Left ventricle myocardium inferior (tissue), 1 donor: Measurements from ENCODE around the gene BST2. TPM values are rescaled to one million over a fixed set of nuclear protein-coding genes. Genes with fewer than 3 reads are reported as not detected.

Source experiments
- DNase-seq: peaks from one replicate; pipeline ENCODE4 v3.0.0-alpha.2; 2020
- H3K27ac ChIP-seq: fragments of 200-600 bp; replicated peaks from 2 replicates; pipeline ENCODE4 v1.8.0; 2021
- H3K27me3 ChIP-seq: fragments of 200-600 bp; 2 replicates; pipeline ENCODE4 v1.8.0; 2021; ENCODE audit warnings: low read depth
- H3K36me3 ChIP-seq: fragments of 200-600 bp; 2 replicates; pipeline ENCODE4 v1.8.0; 2021
- H3K4me1 ChIP-seq: fragments of 200-600 bp; 2 replicates; pipeline ENCODE4 v1.8.0; 2021
- H3K4me3 ChIP-seq: fragments of 200-600 bp; 2 replicates; pipeline ENCODE4 v1.8.0; 2021; ENCODE audit warnings: mild to moderate bottlenecking, moderate library complexity
- H3K9me3 ChIP-seq: fragments of 200-600 bp; replicated peaks from 2 replicates; pipeline ENCODE4 v1.8.0; 2021
- intact Hi-C: fragments of 100-400 bp; cut with micrococcal nuclease; formaldehyde crosslinking; loops from one replicate; pipeline ENCODE4 v1.11.0; 2022
- total RNA-seq: library from RNA; stranded (reverse); fragmentation: NEBNext Ultra II Directional; extraction: Animal tissue kit (Norgen Biotek cat#: 25700); gene quantifications from one replicate; pipeline ENCODE4 v1.2.1, GENCODE V29; 2021
- TF ChIP-seq, protein P1 (sequence below): fragments of 200-600 bp; IDR thresholded peaks from 2 replicates; pipeline ENCODE4 v1.8.0; 2021; ENCODE audit warnings: antibody characterized with exemption, mild to moderate bottlenecking, borderline replicate concordance
- donor health status: DM: no; HTN: yes; CAD: no; lungs with severe emphysema.

Gene BST2
- total RNA-seq, 1 donor from 2014 or later: 42.2 TPM

DNA sequence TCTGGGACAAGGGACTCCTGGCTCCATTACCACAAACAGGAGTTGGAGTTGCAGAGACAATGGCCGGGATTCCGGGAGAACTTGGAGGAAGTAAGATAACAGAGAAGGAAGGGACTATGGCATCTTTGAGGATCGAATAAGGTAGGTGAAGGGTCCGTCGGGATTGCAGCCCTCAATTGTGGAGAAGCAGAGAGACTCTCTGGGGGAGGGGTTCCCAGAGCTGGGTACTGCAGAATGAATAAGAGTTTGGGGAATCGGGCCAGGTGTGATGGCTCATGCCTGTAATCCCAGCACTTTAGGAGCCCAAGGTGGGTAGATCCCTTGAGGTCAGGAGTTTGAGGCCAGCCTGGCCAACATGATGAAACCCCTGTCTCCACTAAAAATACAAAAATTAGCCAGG is 3.8 kb downstream of the BST2 start:
- Histone ChIP-seq H3K4me1 (peaks cover 25% of the 10 kb centered on the region), H3K27me3 (peaks cover 27% of the 10 kb centered on the region), H3K27ac (peak overlapping the region; percentile 23), H3K4me3 (no peak overlapping the region), H3K9me3 (no peaks in the 10 kb centered on the region), H3K36me3 (no peaks in the 10 kb centered on the region)
- no peak for DNase-seq
- TF ChIP-seq, protein P1, sequence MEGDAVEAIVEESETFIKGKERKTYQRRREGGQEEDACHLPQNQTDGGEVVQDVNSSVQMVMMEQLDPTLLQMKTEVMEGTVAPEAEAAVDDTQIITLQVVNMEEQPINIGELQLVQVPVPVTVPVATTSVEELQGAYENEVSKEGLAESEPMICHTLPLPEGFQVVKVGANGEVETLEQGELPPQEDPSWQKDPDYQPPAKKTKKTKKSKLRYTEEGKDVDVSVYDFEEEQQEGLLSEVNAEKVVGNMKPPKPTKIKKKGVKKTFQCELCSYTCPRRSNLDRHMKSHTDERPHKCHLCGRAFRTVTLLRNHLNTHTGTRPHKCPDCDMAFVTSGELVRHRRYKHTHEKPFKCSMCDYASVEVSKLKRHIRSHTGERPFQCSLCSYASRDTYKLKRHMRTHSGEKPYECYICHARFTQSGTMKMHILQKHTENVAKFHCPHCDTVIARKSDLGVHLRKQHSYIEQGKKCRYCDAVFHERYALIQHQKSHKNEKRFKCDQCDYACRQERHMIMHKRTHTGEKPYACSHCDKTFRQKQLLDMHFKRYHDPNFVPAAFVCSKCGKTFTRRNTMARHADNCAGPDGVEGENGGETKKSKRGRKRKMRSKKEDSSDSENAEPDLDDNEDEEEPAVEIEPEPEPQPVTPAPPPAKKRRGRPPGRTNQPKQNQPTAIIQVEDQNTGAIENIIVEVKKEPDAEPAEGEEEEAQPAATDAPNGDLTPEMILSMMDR: no peak
- intact Hi-C loops: no loop called here

GRCh38 chr19:17398902-17399527 is 6.4 kb downstream of the BST2 start:
- H3K27me3 ChIP-seq: peaks cover 40% of the 10 kb centered on the region
- peaks cover 22% of the 10 kb centered on the region for H3K4me1 ChIP-seq
- TF ChIP-seq, protein P1: no peak
- no peak overlapping the region for H3K4me3 ChIP-seq
- H3K36me3 ChIP-seq: no peaks in the 10 kb centered on the region
- no peak overlapping the region for H3K27ac ChIP-seq
- H3K9me3 ChIP-seq: no peaks in the 10 kb centered on the region
- intact Hi-C loops: no loop called here
- no peak for DNase-seq

DNA sequence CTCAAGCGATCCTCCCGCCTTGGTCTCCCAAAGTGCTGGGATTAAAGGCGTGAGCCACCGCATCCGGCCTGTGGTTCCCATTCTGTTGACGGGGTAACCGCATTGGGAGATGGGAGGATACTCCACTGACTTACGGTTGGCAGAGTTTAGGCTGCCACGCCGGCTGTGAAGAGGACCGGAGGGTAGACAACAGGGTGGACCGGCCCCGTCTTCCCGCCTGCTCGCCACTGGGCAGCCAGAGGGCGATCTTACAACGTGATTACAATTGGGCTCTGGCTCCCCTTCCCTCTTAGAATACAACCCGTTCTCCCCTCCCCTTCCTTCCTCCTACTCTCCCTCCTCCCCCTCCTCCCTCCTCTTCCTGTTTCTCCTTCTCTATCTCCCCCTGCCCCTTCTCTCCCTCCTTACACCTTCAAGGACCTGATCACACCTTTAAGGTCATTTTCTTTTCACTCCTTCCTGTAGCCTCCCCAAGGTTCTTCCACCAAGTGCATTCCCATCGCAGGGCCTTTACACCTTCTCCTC is 10.5 kb downstream of the BST2 start:
- Histone ChIP-seq H3K9me3 (no peaks in the 10 kb centered on the region), H3K4me1 (peaks cover 33% of the 10 kb centered on the region), H3K27ac (peak overlapping the region; percentile 18), H3K27me3 (peaks cover 48% of the 10 kb centered on the region), H3K4me3 (no peak overlapping the region), H3K36me3 (no peaks in the 10 kb centered on the region)
- intact Hi-C loops: no loop called here
- peak; percentile 68 for DNase-seq
- TF ChIP-seq, protein P1: peak; percentile 75

DNA sequence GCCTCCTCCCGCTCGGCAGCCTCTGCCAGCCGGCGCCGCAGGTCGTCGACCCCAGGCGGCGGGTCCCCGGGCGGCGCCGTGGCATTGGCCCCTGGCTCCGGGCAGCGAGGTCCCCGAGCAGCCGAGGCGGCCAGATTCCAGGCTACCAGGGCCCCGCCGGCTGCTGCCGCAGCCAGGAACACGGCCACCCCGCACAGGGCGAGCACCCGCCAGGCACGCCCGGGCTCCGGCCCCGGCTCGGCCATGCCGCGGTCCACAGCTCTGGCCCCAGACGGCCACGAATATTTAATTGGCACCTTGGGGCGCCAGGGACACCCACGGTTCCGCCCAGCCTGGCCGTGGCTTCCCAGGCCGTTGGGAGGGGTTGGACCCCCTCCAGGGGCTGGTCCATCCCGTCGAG is 11.5 kb downstream of the BST2 start, which contains the start of gene CCDC194:
TSS of gene CCDC194 (minus strand) at position 283 of the 400 bp plus-strand sequence. CDS start at position 245, 38 bp downstream.
- Histone ChIP-seq H3K27me3 (peaks cover 48% of the 10 kb centered on the region), H3K4me1 (peaks cover 33% of the 10 kb centered on the region), H3K9me3 (peaks cover 8% of the 10 kb centered on the region), H3K4me3 (peak within 1 kb of the TSS; percentile 11), H3K36me3 (no peaks in the 10 kb centered on the region), H3K27ac (peak within 1 kb of the TSS; percentile 18)
- intact Hi-C loops: no loop called here
- TF ChIP-seq, protein P1: no peak
- no peak for DNase-seq

- intact Hi-C loops: no loop called here
- H3K27ac ChIP-seq: no peak overlapping the region
- no peaks in the 10 kb centered on the region for H3K36me3 ChIP-seq
- H3K9me3 ChIP-seq: peaks cover 12% of the 10 kb centered on the region
- H3K4me1 ChIP-seq: peaks cover 33% of the 10 kb centered on the region
- TF ChIP-seq, protein P1: no peak
- peaks cover 48% of the 10 kb centered on the region for H3K27me3 ChIP-seq
- no peak overlapping the region for H3K4me3 ChIP-seq
- DNase-seq: no peak
Measured at GRCh38 chr19:17393002-17393401, 12.4 kb downstream of the BST2 start.
